Effector memory CD8-positive, alpha-beta T cell (primary cell): ENCODE data around the gene MYBPC3.
A peak's percentile ranks its signal among the peaks of the same experiment; 100 is the strongest.
"Not testable (repeated sequence)": the region's sequence is repeated elsewhere in the genome, so short reads cannot be mapped to it uniquely, and the experiment has no call there.

Source experiments
- ATAC-seq: fragments of 150-1000 bp; cut with Tn5 transposase; replicated peaks from 2 replicates; pipeline ENCODE4 v1.10.0; 2021; ENCODE audit warnings: mild to moderate bottlenecking, moderate library complexity
- DNase-seq, 3 experiments: peaks; one replicate each; pipeline ENCODE4 v3.0.0; 2021
- H3K27ac Mint-ChIP-seq, 2 donors: one replicate each; pipeline ENCODE4 v1.8.0; 2022; ENCODE audit warnings: mild to moderate bottlenecking in 2 of 2, mixed read lengths in 2 of 2, moderate library complexity in 2 of 2
- H3K27me3 Mint-ChIP-seq, 2 donors: one replicate each; pipeline ENCODE4 v1.8.0; 2022; ENCODE audit warnings: mixed read lengths in 2 of 2
- H3K36me3 Mint-ChIP-seq: one replicate; pipeline ENCODE4 v1.8.0; 2022; ENCODE audit warnings: mild to moderate bottlenecking, moderate library complexity, mixed read lengths; ENCODE audit not compliant: insufficient read depth
- H3K4me1 Mint-ChIP-seq, 2 donors: one replicate each; pipeline ENCODE4 v1.8.0; 2022; ENCODE audit warnings: low read depth in 2 of 2, mixed read lengths in 2 of 2
- H3K4me3 Mint-ChIP-seq, 2 donors: one replicate each; pipeline ENCODE4 v1.8.0; 2022; ENCODE audit warnings: mild to moderate bottlenecking in 2 of 2, mixed read lengths in 2 of 2, moderate library complexity in 2 of 2
- H3K9me3 Mint-ChIP-seq, 2 donors: one replicate each; pipeline ENCODE4 v1.8.0; 2022; ENCODE audit warnings: mixed read lengths in 2 of 2

The MYBPC3 gene

DNA sequence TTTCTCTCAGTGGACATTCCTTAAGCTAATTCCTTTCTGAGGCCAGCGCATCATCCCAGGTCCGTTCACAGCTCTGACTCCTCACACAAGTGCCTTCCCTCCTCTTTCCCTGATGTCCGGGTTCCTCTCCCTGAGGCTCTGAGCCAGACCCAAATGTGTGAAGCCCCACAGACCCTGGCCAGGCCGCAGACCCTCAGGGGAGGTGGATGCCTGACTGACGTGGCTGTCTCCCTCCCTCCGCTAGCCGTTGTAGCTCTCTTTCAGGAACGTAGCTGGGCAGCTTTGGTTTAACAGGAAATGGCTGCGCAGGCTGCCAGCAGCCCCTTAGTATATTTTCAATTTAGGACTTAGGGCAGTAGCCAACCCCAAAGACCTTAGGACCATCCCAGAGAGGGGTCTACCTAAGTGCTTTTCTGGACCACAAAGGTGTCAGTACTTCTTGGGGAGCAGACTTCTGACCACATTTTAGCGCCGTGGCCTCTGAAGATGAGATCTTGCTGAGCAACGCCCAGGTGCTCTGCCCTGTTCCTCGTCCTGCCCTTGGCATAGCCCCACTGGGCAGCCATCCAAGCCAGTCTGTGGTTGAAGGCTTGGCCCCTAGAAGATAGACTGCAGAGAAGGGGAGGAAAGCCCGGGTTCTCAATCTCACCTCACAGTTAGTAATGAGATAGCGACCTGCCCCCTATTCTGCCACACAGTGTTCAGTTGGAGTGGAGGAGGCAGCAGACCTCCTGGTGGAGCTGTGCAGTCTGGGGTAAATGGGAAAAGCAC lies 27.0 kb downstream of the MYBPC3 start:
- Mint-ChIP-seq H3K9me3 (no peaks in the 10 kb centered on the region), H3K36me3 (peaks cover 39% of the 10 kb centered on the region), H3K4me3 (no peak overlapping the region), H3K27me3 (no peaks in the 10 kb centered on the region), H3K27ac (peak overlapping the region; percentile 77), H3K4me1 (peaks cover 2 to 3% of the 10 kb centered on the region in 2 donors)
- ATAC-seq (no peak), DNase-seq (no peak)

DNA sequence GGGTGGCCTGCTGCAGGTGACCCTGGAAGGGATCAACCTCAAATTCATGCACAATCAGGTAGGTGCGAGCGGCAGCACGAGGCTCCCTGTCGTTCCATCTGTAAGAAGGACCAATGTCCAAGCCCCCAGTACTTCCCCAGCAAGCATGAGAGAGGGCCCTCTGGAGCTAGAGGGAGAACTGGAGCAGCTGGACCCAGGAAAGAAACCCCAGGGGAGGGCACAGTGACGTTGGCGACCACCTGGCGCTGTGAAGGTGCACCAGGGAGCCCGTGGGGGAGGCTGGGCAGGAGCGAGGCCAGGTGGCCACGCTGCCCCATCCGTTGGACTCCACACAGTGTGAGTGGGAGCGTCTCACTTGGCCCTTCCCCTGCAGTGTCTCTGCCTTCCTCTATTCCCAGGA lies 28.0 kb downstream of the MYBPC3 start:
- Mint-ChIP-seq H3K9me3 (no peaks in the 10 kb centered on the region), H3K4me1 (peaks cover 2 to 3% of the 10 kb centered on the region in 2 donors), H3K27ac (peak overlapping the region in 1 of 2 donors; percentile 77), H3K36me3 (peaks cover 44% of the 10 kb centered on the region), H3K27me3 (no peaks in the 10 kb centered on the region), H3K4me3 (no peak overlapping the region)
- DNase-seq, result no peak
- ATAC-seq, result no peak

DNA sequence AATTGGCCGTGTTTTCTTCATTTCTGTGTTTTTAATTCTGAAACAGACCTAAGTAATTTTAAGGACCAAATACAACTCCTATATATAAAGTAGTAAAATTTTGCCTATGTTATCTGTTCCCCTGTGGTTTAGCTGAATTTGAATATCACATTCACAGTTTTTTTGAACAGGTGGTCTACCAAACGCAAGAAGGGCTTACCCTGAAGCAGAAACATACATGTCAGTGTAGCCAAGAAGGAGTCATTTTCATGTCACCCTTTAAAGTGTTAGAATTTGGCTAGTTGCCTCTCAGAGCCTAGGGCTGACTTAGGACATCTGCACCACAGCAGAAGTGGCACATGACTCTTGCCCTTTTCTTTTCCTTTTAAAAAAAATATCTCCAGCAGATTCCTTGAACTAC lies 34.3 kb downstream of the MYBPC3 start:
- H3K4me1 Mint-ChIP-seq, result peaks cover 0 to 10% of the 10 kb centered on the region in 2 donors
- H3K27ac Mint-ChIP-seq, result no peak overlapping the region
- no peak for ATAC-seq
- no peaks in the 10 kb centered on the region for H3K27me3 Mint-ChIP-seq
- peaks cover 76% of the 10 kb centered on the region for H3K36me3 Mint-ChIP-seq
- no peaks in the 10 kb centered on the region for H3K9me3 Mint-ChIP-seq
- no peak for DNase-seq
- no peak overlapping the region for H3K4me3 Mint-ChIP-seq

DNA sequence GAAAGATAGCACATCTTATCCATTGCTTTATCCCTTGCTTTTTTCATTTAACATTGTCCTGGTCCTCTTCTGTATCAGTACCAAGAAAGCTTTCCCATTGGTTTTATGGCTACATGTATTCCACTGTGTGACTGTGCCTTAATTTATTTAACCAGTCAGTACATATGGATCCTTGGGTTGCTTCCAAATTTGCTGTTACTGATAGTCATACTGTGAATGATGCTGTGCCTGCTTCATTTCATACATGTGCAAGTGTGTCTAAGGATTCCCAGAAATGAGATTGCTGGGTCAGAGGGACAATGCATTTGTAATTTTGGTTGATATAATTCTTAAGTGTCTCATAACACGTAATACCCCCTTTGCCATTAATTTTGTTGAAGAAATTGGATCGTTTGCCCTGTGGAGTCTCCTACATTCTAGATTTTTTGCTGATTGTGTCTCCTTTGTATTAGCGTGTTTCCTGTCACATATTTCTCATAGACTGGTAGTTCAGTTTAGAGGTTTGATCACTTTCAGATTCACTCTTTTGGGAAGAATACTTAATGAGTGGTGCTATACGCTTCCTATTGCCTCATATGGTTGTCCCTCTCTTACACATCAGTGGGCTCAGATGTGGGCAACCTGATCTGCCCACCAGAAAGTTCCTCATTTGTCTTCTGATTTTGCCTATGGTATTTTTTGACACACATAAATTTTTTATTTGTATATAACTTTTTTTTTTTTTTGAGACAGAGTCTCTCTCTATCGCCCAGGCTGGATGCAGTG lies 35.3 kb downstream of the MYBPC3 start:
- H3K27ac Mint-ChIP-seq, result peak overlapping the region in 1 of 2 donors; percentile 10
- peaks cover 86% of the 10 kb centered on the region for H3K36me3 Mint-ChIP-seq
- H3K4me3 Mint-ChIP-seq, result no peak overlapping the region
- DNase-seq (no peak), ATAC-seq (no peak)
- H3K9me3 Mint-ChIP-seq, result no peaks in the 10 kb centered on the region
- H3K27me3 Mint-ChIP-seq, result no peaks in the 10 kb centered on the region
- H3K4me1 Mint-ChIP-seq, result peaks cover 0 to 10% of the 10 kb centered on the region in 2 donors

DNA sequence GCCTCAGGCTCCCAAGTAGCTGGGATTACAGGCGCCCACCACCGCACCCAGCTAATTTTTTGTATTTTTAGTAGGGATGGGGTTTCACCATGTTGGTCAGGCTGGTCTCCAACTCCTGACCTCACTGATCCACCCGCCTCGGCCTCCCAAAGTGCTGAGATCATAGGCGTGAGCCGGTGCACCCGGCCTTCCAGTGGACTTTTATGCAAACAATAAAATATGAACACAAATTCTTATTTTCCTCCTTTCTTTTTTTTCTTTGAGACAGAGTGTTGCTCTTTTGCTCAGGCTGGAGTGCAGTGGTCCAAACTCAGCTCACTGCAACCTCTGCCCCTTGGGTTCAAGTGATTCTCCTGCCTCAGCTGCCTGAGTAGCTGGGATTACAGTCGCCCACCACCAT lies 36.0 kb downstream of the MYBPC3 start:
- Mint-ChIP-seq H3K36me3 (peaks cover 90% of the 10 kb centered on the region), H3K27ac (peak overlapping the region in 1 of 2 donors; percentile 10)

DNA sequence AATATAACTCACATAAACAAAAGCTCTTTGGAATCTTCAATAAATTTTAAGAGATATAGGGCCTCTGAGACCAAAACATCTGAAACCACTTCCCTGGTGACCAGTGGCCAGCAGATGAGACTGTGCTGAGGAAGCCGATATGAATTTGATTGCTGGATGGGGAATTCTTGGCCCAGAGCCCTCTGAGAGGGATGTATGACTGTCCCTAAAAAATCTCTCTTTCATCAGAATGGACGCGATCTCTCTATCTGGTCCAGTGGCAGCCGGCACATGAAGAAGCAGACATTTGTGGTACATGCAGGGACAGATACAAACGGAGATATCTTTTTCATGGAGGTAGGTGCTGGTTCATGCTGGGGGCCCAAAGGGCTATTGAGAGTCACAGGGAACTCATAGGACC lies 37.5 kb downstream of the MYBPC3 start:
- no peaks in the 10 kb centered on the region for H3K9me3 Mint-ChIP-seq
- ATAC-seq (no peak), DNase-seq (no peak)
- peaks cover 95% of the 10 kb centered on the region for H3K36me3 Mint-ChIP-seq
- H3K4me1 Mint-ChIP-seq, result peaks cover 0 to 7% of the 10 kb centered on the region in 2 donors
- no peak overlapping the region for H3K27ac Mint-ChIP-seq
- no peaks in the 10 kb centered on the region for H3K27me3 Mint-ChIP-seq
- no peak overlapping the region for H3K4me3 Mint-ChIP-seq

More for the DNA sequence above, 36.0 kb downstream of the MYBPC3 start:
- not testable (repeated sequence) for H3K4me1 Mint-ChIP-seq, H3K9me3 Mint-ChIP-seq, ATAC-seq, H3K27me3 Mint-ChIP-seq, DNase-seq, H3K4me3 Mint-ChIP-seq

DNA sequence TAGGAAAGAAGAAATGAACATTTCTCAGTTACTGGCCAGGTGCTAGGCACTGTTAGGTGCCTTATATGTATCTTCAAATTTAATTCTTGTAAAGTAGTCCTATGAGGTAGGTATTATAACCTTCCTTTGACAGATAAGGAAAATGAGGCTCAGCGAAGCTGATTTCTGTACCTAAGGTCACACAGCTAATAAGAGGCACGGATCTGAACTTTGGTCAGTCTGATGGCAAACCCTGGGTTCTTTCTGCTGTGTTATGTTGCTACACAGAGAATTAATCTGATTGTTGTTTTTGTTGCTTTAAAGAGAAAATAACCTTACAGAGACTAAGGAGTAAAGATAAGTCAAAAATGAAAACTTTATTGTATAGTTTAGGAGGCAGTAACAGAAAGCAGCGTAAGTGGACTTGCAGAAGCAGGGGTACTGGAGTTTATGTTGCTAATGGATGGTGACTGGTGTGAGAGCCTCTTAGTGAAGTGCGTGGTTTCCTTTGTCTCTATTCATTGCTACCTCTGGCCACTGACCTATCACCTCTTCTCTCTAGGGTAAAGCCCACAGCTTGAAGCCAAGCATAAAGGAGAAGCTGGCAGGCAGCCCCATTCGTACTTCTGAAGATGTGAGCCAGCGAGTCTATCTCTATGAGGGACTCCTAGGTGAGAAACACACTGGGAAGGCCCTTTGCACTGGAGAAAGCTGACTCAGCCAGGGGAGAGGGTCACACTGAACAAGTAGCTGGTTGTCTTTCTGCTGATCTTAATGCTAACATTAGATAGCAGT lies 44.3 kb downstream of the MYBPC3 start:
- Mint-ChIP-seq H3K4me1 (peaks cover 2 to 3% of the 10 kb centered on the region in 2 donors), H3K36me3 (peaks cover 94% of the 10 kb centered on the region), H3K27ac (peak overlapping the region in 1 of 2 donors; percentile 23), H3K4me3 (no peak overlapping the region), H3K9me3 (no peaks in the 10 kb centered on the region), H3K27me3 (no peaks in the 10 kb centered on the region)
- DNase-seq (no peak), ATAC-seq (no peak)

DNA sequence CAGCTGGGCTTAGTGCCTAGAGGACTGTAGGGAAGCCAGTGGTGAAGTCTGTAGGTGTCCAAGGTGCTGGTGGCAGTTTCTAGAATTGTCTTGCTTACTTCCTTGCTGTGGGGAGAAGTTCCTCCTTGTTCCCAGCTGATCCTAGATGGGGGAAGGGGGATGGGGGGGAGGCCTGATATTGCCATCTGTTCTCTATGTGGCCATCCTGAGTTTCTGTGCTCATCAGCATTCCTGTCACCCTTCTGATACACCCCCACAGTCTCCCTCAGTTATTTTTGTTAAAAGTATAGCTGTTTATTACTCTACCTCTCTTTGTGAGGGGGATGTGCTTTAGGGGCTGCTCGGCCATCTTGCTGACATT lies 46.0 kb downstream of the MYBPC3 start:
- Mint-ChIP-seq H3K36me3 (peaks cover 94% of the 10 kb centered on the region), H3K4me1 (peaks cover 2 to 3% of the 10 kb centered on the region in 2 donors), H3K27me3 (no peaks in the 10 kb centered on the region), H3K9me3 (peaks cover 0 to 4% of the 10 kb centered on the region in 2 donors), H3K4me3 (no peak overlapping the region), H3K27ac (peak overlapping the region in 1 of 2 donors; percentile 29)
- no peak for DNase-seq
- no peak for ATAC-seq

DNA sequence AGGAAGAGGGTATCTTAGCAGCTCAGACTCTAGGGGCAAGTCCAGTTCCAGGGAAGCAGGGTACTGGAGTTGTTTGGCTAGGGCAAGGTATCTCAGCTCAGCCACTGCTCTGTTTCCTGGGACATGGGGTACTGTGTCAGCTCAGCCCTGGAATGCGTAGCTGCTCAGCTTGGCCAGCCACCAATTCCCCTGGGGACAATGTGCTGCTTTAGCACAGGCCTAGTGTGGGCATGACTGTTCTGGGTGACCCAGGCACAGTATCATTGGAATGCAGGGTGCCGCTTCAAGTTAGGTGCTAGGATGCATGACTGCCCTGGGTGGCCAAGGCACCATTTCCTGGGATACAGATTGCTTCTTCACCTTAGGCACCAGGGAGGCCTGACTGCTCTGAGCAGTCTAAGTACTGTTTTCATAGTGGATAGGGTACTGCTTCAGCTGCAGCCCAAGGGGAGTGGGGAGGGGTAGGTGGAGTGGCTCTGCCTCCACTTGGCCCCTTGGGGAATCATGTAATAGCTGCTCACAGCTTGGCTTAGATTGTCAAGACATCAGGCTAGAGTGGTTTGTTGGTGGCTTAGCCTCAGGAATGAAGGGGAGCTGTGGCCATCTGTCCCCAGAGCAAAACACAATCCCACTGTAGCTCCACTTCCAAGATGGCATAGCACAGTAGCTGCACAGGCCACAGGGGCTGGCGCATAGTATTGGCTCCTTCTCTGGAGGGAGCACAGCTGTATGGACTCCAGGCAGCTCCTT lies 46.6 kb downstream of the MYBPC3 start:
- no peak for DNase-seq
- Mint-ChIP-seq H3K27me3 (no peaks in the 10 kb centered on the region), H3K36me3 (peaks cover 94% of the 10 kb centered on the region), H3K27ac (peak overlapping the region in 1 of 2 donors; percentile 29), H3K4me3 (no peak overlapping the region), H3K9me3 (peaks cover 0 to 4% of the 10 kb centered on the region in 2 donors), H3K4me1 (peaks cover 2 to 3% of the 10 kb centered on the region in 2 donors)
- ATAC-seq, result no peak

DNA sequence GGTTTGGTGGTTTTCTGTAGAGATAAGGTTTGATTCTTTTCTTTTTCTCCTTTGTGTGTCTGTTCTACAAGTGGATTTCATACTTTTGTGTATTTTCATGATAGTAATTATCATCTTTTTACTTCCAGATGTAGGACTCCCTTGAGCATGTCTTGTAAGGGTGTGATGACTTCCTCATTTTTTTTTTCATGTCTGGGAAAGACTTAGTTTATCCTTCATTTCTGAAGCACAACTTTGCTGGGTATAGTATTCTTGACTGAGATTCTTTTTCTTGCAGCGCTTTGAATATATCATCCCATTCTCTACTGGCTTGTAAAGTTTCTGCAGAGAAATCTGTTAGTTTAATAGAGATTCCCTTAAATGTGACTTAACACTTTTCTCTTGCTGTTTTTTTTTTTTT lies 49.6 kb downstream of the MYBPC3 start:
- no peak for ATAC-seq
- peaks cover 2 to 6% of the 10 kb centered on the region in 2 donors for H3K4me1 Mint-ChIP-seq
- H3K27me3 Mint-ChIP-seq, result no peaks in the 10 kb centered on the region
- H3K27ac Mint-ChIP-seq, result no peak overlapping the region
- H3K9me3 Mint-ChIP-seq, result peaks cover 0 to 4% of the 10 kb centered on the region in 2 donors
- no peak overlapping the region for H3K4me3 Mint-ChIP-seq
- no peak for DNase-seq
- H3K36me3 Mint-ChIP-seq, result peaks cover 94% of the 10 kb centered on the region

DNA sequence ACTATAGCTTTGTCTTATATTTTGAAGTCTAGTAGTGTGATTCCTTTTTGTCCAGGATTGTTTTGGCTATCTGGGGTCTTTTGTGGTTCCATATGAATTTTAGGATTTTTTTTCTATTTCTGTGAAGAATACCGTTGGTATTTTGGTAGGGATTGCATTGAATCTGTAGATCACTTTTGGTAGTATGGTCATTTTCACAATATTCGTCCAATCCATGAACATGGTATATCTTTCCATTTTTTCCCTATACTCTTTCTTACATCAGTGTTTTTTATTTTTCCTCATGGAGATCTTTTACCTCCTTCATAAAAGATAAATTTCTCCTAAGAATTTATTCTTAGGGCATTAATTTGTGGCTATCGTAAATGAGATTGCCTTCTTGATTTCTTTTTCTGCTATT lies 53.4 kb downstream of the MYBPC3 start:
- DNase-seq (no peak), ATAC-seq (no peak)
- Mint-ChIP-seq H3K36me3 (peaks cover 97% of the 10 kb centered on the region), H3K27me3 (no peaks in the 10 kb centered on the region), H3K27ac (peak overlapping the region; percentile 38 to 69), H3K9me3 (peaks cover 0 to 4% of the 10 kb centered on the region in 2 donors), H3K4me1 (peaks cover 1 to 6% of the 10 kb centered on the region in 2 donors), H3K4me3 (no peak overlapping the region)

DNA sequence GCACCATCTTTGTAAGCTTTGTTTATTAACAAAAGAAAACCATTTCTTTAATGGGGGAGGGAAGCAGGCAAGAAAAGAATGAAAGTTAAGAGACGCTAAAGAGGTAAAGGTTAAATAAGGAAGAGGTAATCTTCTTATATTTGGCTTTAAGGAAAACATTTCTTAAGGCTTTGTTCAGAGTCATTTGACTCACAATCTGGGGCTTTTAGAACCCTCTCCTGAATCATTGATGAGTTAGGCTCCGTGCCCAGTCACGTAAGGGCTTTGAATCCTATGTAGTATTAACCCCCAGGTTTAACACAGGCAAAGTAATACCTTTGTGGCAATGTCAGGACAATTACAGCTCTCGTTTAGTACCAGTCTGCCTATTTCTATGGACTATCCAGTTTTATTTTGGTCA lies 56.5 kb downstream of the MYBPC3 start:
- H3K27ac Mint-ChIP-seq, result peak overlapping the region; percentile 59
- peaks cover 97% of the 10 kb centered on the region for H3K36me3 Mint-ChIP-seq
- no peaks in the 10 kb centered on the region for H3K9me3 Mint-ChIP-seq
- no peak overlapping the region for H3K4me3 Mint-ChIP-seq
- H3K27me3 Mint-ChIP-seq, result no peaks in the 10 kb centered on the region
- no peak for DNase-seq
- H3K4me1 Mint-ChIP-seq, result peaks cover 1 to 6% of the 10 kb centered on the region in 2 donors
- ATAC-seq, result no peak

DNA sequence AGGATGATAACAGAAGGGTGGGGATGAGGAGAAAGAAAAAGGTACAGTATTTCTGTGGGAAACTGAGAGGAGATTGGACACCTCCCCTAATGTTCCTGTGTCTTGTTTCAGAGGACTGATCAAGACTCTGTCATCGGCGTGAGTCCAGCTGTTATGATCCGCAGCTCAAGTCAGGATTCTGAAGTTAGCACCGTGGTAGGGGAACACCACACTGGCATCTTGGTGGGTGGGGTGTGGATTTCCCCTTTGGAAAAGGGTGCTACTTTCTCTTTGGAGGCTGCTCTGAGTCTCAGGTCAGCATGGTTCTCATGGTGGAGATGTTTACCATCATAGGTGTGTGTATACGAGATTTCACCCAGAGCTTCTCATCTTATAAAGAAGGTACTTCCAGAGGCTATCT lies 57.1 kb downstream of the MYBPC3 start:
- ATAC-seq (no peak), DNase-seq (no peak)
- peaks cover 1 to 6% of the 10 kb centered on the region in 2 donors for H3K4me1 Mint-ChIP-seq
- peak overlapping the region; percentile 59 for H3K27ac Mint-ChIP-seq
- no peaks in the 10 kb centered on the region for H3K27me3 Mint-ChIP-seq
- H3K4me3 Mint-ChIP-seq, result no peak overlapping the region
- H3K9me3 Mint-ChIP-seq, result no peaks in the 10 kb centered on the region
- peaks cover 97% of the 10 kb centered on the region for H3K36me3 Mint-ChIP-seq
